H1 (cell line): Measurements from ENCODE around the gene MAGI1. TPM values are rescaled to one million over a fixed set of nuclear protein-coding genes. Genes with fewer than 3 reads are reported as not detected.

Experiments used
- CHD1 ChIP-seq: IDR thresholded peaks from 2 replicates; pipeline ENCODE4 v1.6.1; 2012; ENCODE audit warnings: low read depth, low read length, improper control_type of control experiment
- EP300 ChIP-seq, 2 experiments: IDR thresholded peaks; 1 replicate in 1 of 2; 2 replicates in 1 of 2; pipeline ENCODE4 v1.6.1; 2011 to 2012; ENCODE audit warnings: low read depth in 2 of 2, low read length in 2 of 2, mild to moderate bottlenecking in 2 of 2, borderline replicate concordance in 1 of 2, inconsistent platforms in 1 of 2, moderate library complexity in 1 of 2
- JUN ChIP-seq: IDR thresholded peaks from 2 replicates; pipeline ENCODE4 v1.6.1; 2011; ENCODE audit warnings: low read depth, mild to moderate bottlenecking, improper control_type of control experiment, low read length
- JUND ChIP-seq: IDR thresholded peaks from 2 replicates; pipeline ENCODE4 v1.6.1; 2011; ENCODE audit warnings: mild to moderate bottlenecking, improper control_type of control experiment, low read length
- POLR2AphosphoS5 ChIP-seq: IDR thresholded peaks from 2 replicates; pipeline ENCODE4 v1.6.1; 2011; ENCODE audit warnings: low read depth, low read length
- SP1 ChIP-seq: IDR thresholded peaks from 2 replicates; pipeline ENCODE4 v1.6.1; 2011; ENCODE audit warnings: low read depth, low read length
- SUZ12 ChIP-seq: fragments of 200-600 bp; sonication (generic); IDR thresholded peaks from 2 replicates; pipeline ENCODE4 v1.6.1; 2012; ENCODE audit warnings: mild to moderate bottlenecking, inconsistent platforms, low read length, moderate library complexity, mixed read lengths
- TAF7 ChIP-seq: optimal IDR thresholded peaks from 2 replicates; pipeline ENCODE3; 2011; ENCODE audit warnings: low read depth, mild to moderate bottlenecking, inconsistent platforms, low read length, moderate library complexity, borderline replicate concordance
- polyA plus RNA-seq, 7 experiments: library from polyadenylated mRNA; depleted of rRNA in 3 of 7; stranded (reverse) in 5 of 7; unstranded in 2 of 7; fragments of >200 nt in 5 of 7; fragments of 200-250 nt in 2 of 7; gene quantifications; 1 replicate in 5 of 7; 2 replicates in 1 of 7; 4 replicates in 1 of 7; pipeline versions ENCODE4 v1.2.1 to v1.2.3, GENCODE V29; 2011 to 2013; ENCODE audit warnings: missing spikeins in 2 of 7, mixed read lengths in 2 of 7
- total RNA-seq: library from RNA; stranded (reverse); fragmentation: NEBNext Ultra II Directional; extraction: Animal tissue kit (Norgen Biotek cat#: 25700); gene quantifications from 2 replicates; pipeline ENCODE4 v1.2.1, GENCODE V29; 2021
- TF ChIP-seq, protein P1 (sequence below), 3 experiments: IDR thresholded peaks; 1 replicate in 2 of 3; 2 replicates in 1 of 3; pipeline versions ENCODE4 v1.5.1 to v1.6.1; 2011; ENCODE audit warnings: low read length in 3 of 3, mild to moderate bottlenecking in 3 of 3, inconsistent platforms in 2 of 3, low read depth in 1 of 3, moderate library complexity in 1 of 3; ENCODE audit not compliant: insufficient read depth in 1 of 3; ENCODE audit errors: control extremely low read depth in 1 of 3
- TF ChIP-seq, protein P2 (sequence below): IDR thresholded peaks from 2 replicates; pipeline ENCODE4 v1.6.1; 2011; ENCODE audit warnings: low read depth, mild to moderate bottlenecking, low read length; ENCODE audit not compliant: insufficient read depth

Gene MAGI1
- total and polyA plus RNA-seq, 2 of the 8 experiments (the other 6 are each of a cell fraction or from before 2014, with no cell fraction given): 19.8 to 78.0 TPM

DNA sequence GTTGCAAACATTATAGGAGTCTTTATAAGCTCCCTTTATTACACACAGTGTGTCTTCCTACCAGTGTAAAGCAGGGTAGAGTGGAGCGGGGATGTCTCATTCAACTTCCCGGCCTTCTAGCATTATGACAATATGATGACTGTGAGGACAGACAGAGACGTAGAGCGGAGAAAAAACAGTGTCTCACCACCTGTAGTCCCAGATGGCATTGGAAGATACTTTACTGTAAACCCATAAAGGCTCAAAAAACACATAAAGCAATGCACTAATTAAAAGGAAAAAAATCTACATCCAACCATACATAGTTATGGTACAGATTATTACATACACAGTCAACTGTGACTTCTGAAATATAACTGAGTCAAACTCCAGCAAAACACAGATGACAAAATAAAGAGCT is 383.7 kb downstream of the MAGI1 start (continued):
- TF ChIP-seq, protein P1, sequence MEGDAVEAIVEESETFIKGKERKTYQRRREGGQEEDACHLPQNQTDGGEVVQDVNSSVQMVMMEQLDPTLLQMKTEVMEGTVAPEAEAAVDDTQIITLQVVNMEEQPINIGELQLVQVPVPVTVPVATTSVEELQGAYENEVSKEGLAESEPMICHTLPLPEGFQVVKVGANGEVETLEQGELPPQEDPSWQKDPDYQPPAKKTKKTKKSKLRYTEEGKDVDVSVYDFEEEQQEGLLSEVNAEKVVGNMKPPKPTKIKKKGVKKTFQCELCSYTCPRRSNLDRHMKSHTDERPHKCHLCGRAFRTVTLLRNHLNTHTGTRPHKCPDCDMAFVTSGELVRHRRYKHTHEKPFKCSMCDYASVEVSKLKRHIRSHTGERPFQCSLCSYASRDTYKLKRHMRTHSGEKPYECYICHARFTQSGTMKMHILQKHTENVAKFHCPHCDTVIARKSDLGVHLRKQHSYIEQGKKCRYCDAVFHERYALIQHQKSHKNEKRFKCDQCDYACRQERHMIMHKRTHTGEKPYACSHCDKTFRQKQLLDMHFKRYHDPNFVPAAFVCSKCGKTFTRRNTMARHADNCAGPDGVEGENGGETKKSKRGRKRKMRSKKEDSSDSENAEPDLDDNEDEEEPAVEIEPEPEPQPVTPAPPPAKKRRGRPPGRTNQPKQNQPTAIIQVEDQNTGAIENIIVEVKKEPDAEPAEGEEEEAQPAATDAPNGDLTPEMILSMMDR (IDR thresholded peaks at IDR 0.05; ENCODE audit: control extremely low read depth in 1 of 3, insufficient read depth in 1 of 3, low read depth in 1 of 3, low read length in 3 of 3): no peak
- TF ChIP-seq TAF7 (no peak), JUN (no peak), JUND (no peak), SUZ12 (no peak), CHD1 (no peak), EP300 (IDR thresholded peaks at IDR 0.05; ENCODE audit: borderline replicate concordance in 1 of 2, low read depth in 2 of 2, low read length in 2 of 2) (no peak), SP1 (no peak), POLR2AphosphoS5 (no peak)
- TF ChIP-seq, protein P2, sequence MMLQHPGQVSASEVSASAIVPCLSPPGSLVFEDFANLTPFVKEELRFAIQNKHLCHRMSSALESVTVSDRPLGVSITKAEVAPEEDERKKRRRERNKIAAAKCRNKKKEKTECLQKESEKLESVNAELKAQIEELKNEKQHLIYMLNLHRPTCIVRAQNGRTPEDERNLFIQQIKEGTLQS: no peak
